Immature natural killer cell (primary cell): ENCODE data around the gene GDAP2. TPM values are rescaled to one million over a fixed set of nuclear protein-coding genes. Genes with fewer than 3 reads are reported as not detected.
"Not testable (repeated sequence)": the region's sequence is repeated elsewhere in the genome, so short reads cannot be mapped to it uniquely, and the experiment has no call there.

ENCODE experiments used
- DNase-seq, 3 donors: peaks; one replicate each; pipeline ENCODE4 v3.0.0; 2022; ENCODE audit warnings: mixed read lengths in 1 of 3
- H3K27ac Mint-ChIP-seq, 6 donors: one replicate each; pipeline ENCODE4 v1.8.0; 2020; ENCODE audit warnings: mixed read lengths in 6 of 6, mild to moderate bottlenecking in 5 of 6, inconsistent platforms in 4 of 6, moderate library complexity in 3 of 6
- H3K27me3 Mint-ChIP-seq, 3 donors: one replicate each; pipeline ENCODE4 v1.8.0; 2020 to 2021; ENCODE audit warnings: low read depth in 3 of 3, mild to moderate bottlenecking in 3 of 3, mixed read lengths in 3 of 3, moderate library complexity in 3 of 3, inconsistent platforms in 1 of 3
- H3K36me3 Mint-ChIP-seq, 3 donors: one replicate each; pipeline ENCODE4 v1.8.0; 2020; ENCODE audit warnings: mixed read lengths in 3 of 3, inconsistent platforms in 2 of 3, mild to moderate bottlenecking in 2 of 3
- H3K4me1 Mint-ChIP-seq, 2 donors: one replicate each; pipeline ENCODE4 v1.8.0; 2020; ENCODE audit warnings: inconsistent platforms in 2 of 2, mild to moderate bottlenecking in 2 of 2, mixed read lengths in 2 of 2, moderate library complexity in 1 of 2
- H3K4me3 Mint-ChIP-seq, 5 donors: one replicate each; pipeline ENCODE4 v1.8.0; 2020; ENCODE audit warnings: mild to moderate bottlenecking in 5 of 5, mixed read lengths in 5 of 5, inconsistent platforms in 3 of 5, moderate library complexity in 3 of 5
- H3K9me3 Mint-ChIP-seq, 6 donors: one replicate each; pipeline ENCODE4 v1.8.0; 2020; ENCODE audit warnings: mild to moderate bottlenecking in 6 of 6, mixed read lengths in 6 of 6, inconsistent platforms in 4 of 6, moderate library complexity in 3 of 6
- polyA plus RNA-seq, 3 donors: library from polyadenylated mRNA; unstranded; fragments of 300-500 nt; fragmentation: Illumina TruSeq; gene quantifications; one replicate each; pipeline ENCODE4 v1.2.3, GENCODE V29; 2021

The GDAP2 gene
- polyA plus RNA-seq, 3 donors from 2014 or later, result 4.5 to 16.4 (median 10.6) TPM

GRCh38 chr1:117930173-117930447, 689 bp upstream of the GDAP2 start:
- H3K4me3 Mint-ChIP-seq, result peak overlapping the region; percentile 91 to 99 (median 96)
- peaks cover 0 to 8% (median 5%) of the 10 kb centered on the region in 3 donors for H3K36me3 Mint-ChIP-seq
- H3K4me1 Mint-ChIP-seq, result peaks cover 35 to 60% of the 10 kb centered on the region in 2 donors
- DNase-seq, result no peak
- no peaks in the 10 kb centered on the region for H3K9me3 Mint-ChIP-seq
- peak overlapping the region; percentile 92 to 100 (median 98) for H3K27ac Mint-ChIP-seq
- H3K27me3 Mint-ChIP-seq, result peaks cover 8 to 13% (median 12%) of the 10 kb centered on the region in 3 donors

- peaks cover 35 to 60% of the 10 kb centered on the region in 2 donors for H3K4me1 Mint-ChIP-seq
- peak in 1 of 3 donors; percentile 70 for DNase-seq
- H3K4me3 Mint-ChIP-seq, result peak overlapping the region; percentile 91 to 99 (median 96)
- peak overlapping the region; percentile 92 to 100 (median 98) for H3K27ac Mint-ChIP-seq
- H3K9me3 Mint-ChIP-seq, result no peaks in the 10 kb centered on the region
- peaks cover 0 to 5% (median 0%) of the 10 kb centered on the region in 3 donors for H3K36me3 Mint-ChIP-seq
- peaks cover 8 to 13% (median 12%) of the 10 kb centered on the region in 3 donors for H3K27me3 Mint-ChIP-seq
Measured at GRCh38 chr1:117928881-117929342, 509 bp downstream of the GDAP2 start.

- Mint-ChIP-seq H3K27me3 (peaks cover 8 to 12% (median 9%) of the 10 kb centered on the region in 3 donors), H3K4me1 (peaks cover 30 to 47% of the 10 kb centered on the region in 2 donors), H3K36me3 (peaks cover 0 to 6% (median 0%) of the 10 kb centered on the region in 3 donors), H3K4me3 (no peak overlapping the region), H3K9me3 (no peaks in the 10 kb centered on the region), H3K27ac (no peak overlapping the region)
- no peak for DNase-seq
Measured at GRCh38 chr1:117925981-117926380, 3.4 kb downstream of the GDAP2 start.

- not testable (repeated sequence) for H3K4me3 Mint-ChIP-seq, DNase-seq, H3K27ac Mint-ChIP-seq, H3K27me3 Mint-ChIP-seq, H3K9me3 Mint-ChIP-seq
- peaks cover 6 to 14% (median 8%) of the 10 kb centered on the region in 3 donors for H3K36me3 Mint-ChIP-seq
- H3K4me1 Mint-ChIP-seq, result peaks cover 0 to 18% of the 10 kb centered on the region in 2 donors
Measured at GRCh38 chr1:117922717-117923116, 6.7 kb downstream of the GDAP2 start.

GRCh38 chr1:117921991-117922390, 7.4 kb downstream of the GDAP2 start:
- Mint-ChIP-seq H3K4me1 (peaks cover 0 to 12% of the 10 kb centered on the region in 2 donors), H3K9me3 (no peaks in the 10 kb centered on the region), H3K4me3 (no peak overlapping the region), H3K27me3 (no peaks in the 10 kb centered on the region), H3K36me3 (peaks cover 8 to 22% (median 15%) of the 10 kb centered on the region in 3 donors), H3K27ac (no peak overlapping the region)
- no peak for DNase-seq

GRCh38 chr1:117919376-117919775, 10.0 kb downstream of the GDAP2 start:
- H3K36me3 Mint-ChIP-seq, result peaks cover 28 to 46% (median 36%) of the 10 kb centered on the region in 3 donors

GRCh38 chr1:117911051-117911450, 18.4 kb downstream of the GDAP2 start:
- no peak for DNase-seq
- Mint-ChIP-seq H3K4me3 (no peak overlapping the region), H3K4me1 (peaks cover 12 to 21% of the 10 kb centered on the region in 2 donors), H3K36me3 (peaks cover 42 to 70% (median 56%) of the 10 kb centered on the region in 3 donors), H3K9me3 (peaks cover 0 to 14% (median 6%) of the 10 kb centered on the region in 6 donors), H3K27me3 (no peaks in the 10 kb centered on the region), H3K27ac (no peak overlapping the region)

More at GRCh38 chr1:117919376-117919775, 10.0 kb downstream of the GDAP2 start:
- Mint-ChIP-seq H3K27me3 (no peaks in the 10 kb centered on the region), H3K9me3 (peaks cover 0 to 9% (median 4%) of the 10 kb centered on the region in 6 donors), H3K27ac (no peak overlapping the region), H3K4me3 (no peak overlapping the region), H3K4me1 (peaks cover under 1 to 6% of the 10 kb centered on the region in 2 donors)
- DNase-seq, result no peak

GRCh38 chr1:117905019-117905418, 24.4 kb downstream of the GDAP2 start:
- no peaks in the 10 kb centered on the region for H3K27me3 Mint-ChIP-seq
- H3K27ac Mint-ChIP-seq, result no peak overlapping the region
- no peaks in the 10 kb centered on the region for H3K4me1 Mint-ChIP-seq
- no peaks in the 10 kb centered on the region for H3K9me3 Mint-ChIP-seq
- peaks cover 35 to 61% (median 40%) of the 10 kb centered on the region in 3 donors for H3K36me3 Mint-ChIP-seq
- H3K4me3 Mint-ChIP-seq, result no peak overlapping the region
- DNase-seq, result no peak

GRCh38 chr1:117904485-117904884, 24.9 kb downstream of the GDAP2 start:
- Mint-ChIP-seq H3K27ac (no peak overlapping the region), H3K27me3 (no peaks in the 10 kb centered on the region), H3K36me3 (peaks cover 35 to 59% (median 36%) of the 10 kb centered on the region in 3 donors), H3K9me3 (no peaks in the 10 kb centered on the region), H3K4me1 (no peaks in the 10 kb centered on the region), H3K4me3 (no peak overlapping the region)
- DNase-seq, result no peak

- no peaks in the 10 kb centered on the region for H3K4me1 Mint-ChIP-seq
- no peak overlapping the region for H3K4me3 Mint-ChIP-seq
Measured at GRCh38 chr1:117902944-117903343, 26.5 kb downstream of the GDAP2 start.

GRCh38 chr1:117899801-117900200, 29.6 kb downstream of the GDAP2 start:
- Mint-ChIP-seq H3K9me3 (no peaks in the 10 kb centered on the region), H3K36me3 (peaks cover 20 to 54% (median 21%) of the 10 kb centered on the region in 3 donors), H3K27ac (peak overlapping the region in 1 of 6 donors; percentile 31), H3K27me3 (no peaks in the 10 kb centered on the region), H3K4me1 (no peaks in the 10 kb centered on the region), H3K4me3 (no peak overlapping the region)
- DNase-seq, result no peak

More at GRCh38 chr1:117902944-117903343, 26.5 kb downstream of the GDAP2 start:
- H3K36me3 Mint-ChIP-seq, result peaks cover 34 to 65% (median 35%) of the 10 kb centered on the region in 3 donors
- H3K9me3 Mint-ChIP-seq, result no peaks in the 10 kb centered on the region
- no peaks in the 10 kb centered on the region for H3K27me3 Mint-ChIP-seq
- H3K27ac Mint-ChIP-seq, result no peak overlapping the region
- DNase-seq, result no peak

- peaks cover 13 to 40% (median 13%) of the 10 kb centered on the region in 3 donors for H3K36me3 Mint-ChIP-seq
- no peaks in the 10 kb centered on the region for H3K27me3 Mint-ChIP-seq
- H3K4me1 Mint-ChIP-seq, result no peaks in the 10 kb centered on the region
- H3K27ac Mint-ChIP-seq, result no peak overlapping the region
- no peaks in the 10 kb centered on the region for H3K9me3 Mint-ChIP-seq
- no peak for DNase-seq
- H3K4me3 Mint-ChIP-seq, result no peak overlapping the region
Measured at GRCh38 chr1:117897551-117897950, 31.9 kb downstream of the GDAP2 start.

GRCh38 chr1:117895482-117896114, 33.8 kb downstream of the GDAP2 start:
- peak; percentile 20 to 40 (median 31) for DNase-seq
- Mint-ChIP-seq H3K36me3 (peaks cover 5 to 34% (median 11%) of the 10 kb centered on the region in 3 donors), H3K9me3 (no peaks in the 10 kb centered on the region), H3K4me1 (no peaks in the 10 kb centered on the region), H3K27me3 (no peaks in the 10 kb centered on the region), H3K4me3 (no peak overlapping the region), H3K27ac (peak overlapping the region in 3 of 6 donors; percentile 0 to 30 (median 5))

GRCh38 chr1:117894078-117894477, 35.3 kb downstream of the GDAP2 start:
- Mint-ChIP-seq H3K4me1 (no peaks in the 10 kb centered on the region), H3K9me3 (no peaks in the 10 kb centered on the region), H3K27ac (no peak overlapping the region), H3K36me3 (peaks cover 5 to 28% (median 11%) of the 10 kb centered on the region in 3 donors), H3K27me3 (no peaks in the 10 kb centered on the region), H3K4me3 (no peak overlapping the region)
- no peak for DNase-seq
